ENCODE measurements around the gene AOC3. TPM values are rescaled to one million over a fixed set of nuclear protein-coding genes. Genes with fewer than 3 reads are reported as not detected.

Gene AOC3
- total and polyA plus RNA-seq, 12 donors: 21.6 to 133 (median 81.1) TPM

- peak overlapping the region in 1 of 5 donors; percentile 80 for H3K27ac ChIP-seq
- 90 to 94% (median 92%) methylated on average over 4 to 24 of the region's 24 CpGs for WGBS, 4 donors
- peaks cover 0 to 45% of the 10 kb centered on the region in 2 donors for H3K36me3 ChIP-seq (replicated peaks in 1 of 2)
These were observed 6.0 kb upstream of the AOC3 start for GRCh38 chr17:42844761-42845555.

GRCh38 chr17:42845556-42845917 lies 5.5 kb upstream of the AOC3 start:
- WGBS, 4 donors: 88 to 95% (median 90%) methylated on average over 4 to 12 of the region's 12 CpGs

More at GRCh38 chr17:42844761-42845555, 6.0 kb upstream of the AOC3 start:
- peak in 1 of 7 donors; percentile 51 for DNase-seq
- Histone ChIP-seq H3K9me3 (replicated peaks in 1 of 3) (no peaks in the 10 kb centered on the region), H3K4me1 (replicated peaks in 1 of 2) (peaks cover 0 to 27% of the 10 kb centered on the region in 2 donors), H3K4me3 (no peak overlapping the region), H3K27me3 (no peaks in the 10 kb centered on the region)
- TF ChIP-seq POLR2A (IDR thresholded peaks at IDR 0.05) (no peak), CTCF (IDR thresholded peaks at IDR 0.05) (no peak)
- intact Hi-C loops (cut with DNase I): loop anchor here (5.0 to 10.0 kb wide), 2 partner anchors 92 to 150 kb away; partner anchors contain the start of gene RPL27 (in 1 of the 2)

GRCh38 chr17:42845918-42846593 lies 4.9 kb upstream of the AOC3 start:
- H3K27ac ChIP-seq: peak overlapping the region in 2 of 5 donors; percentile 55 to 80
- peaks cover 9 to 34% of the 10 kb centered on the region in 2 donors for H3K4me1 ChIP-seq (replicated peaks in 1 of 2)
- H3K9me3 ChIP-seq (replicated peaks in 1 of 3): no peaks in the 10 kb centered on the region
- TF ChIP-seq CTCF (IDR thresholded peaks at IDR 0.05): no peak
- TF ChIP-seq POLR2A (IDR thresholded peaks at IDR 0.05): no peak
- H3K4me3 ChIP-seq: no peak overlapping the region
- intact Hi-C loops (cut with DNase I): loop anchor here in 1 of 2 donors (5.0 to 10.0 kb wide), 2 partner anchors 91 to 149 kb away; partner anchors contain the start of gene RPL27
- no peaks in the 10 kb centered on the region for H3K27me3 ChIP-seq
- 77 to 82% (median 78%) methylated on average over 6 to 7 of the region's 7 CpGs for WGBS, 4 donors
- peaks cover 0 to 34% of the 10 kb centered on the region in 2 donors for H3K36me3 ChIP-seq (replicated peaks in 1 of 2)
- DNase-seq: peak in 2 of 7 donors; percentile 19 to 49

More at GRCh38 chr17:42845556-42845917, 5.5 kb upstream of the AOC3 start:
- intact Hi-C loops (cut with DNase I): loop anchor here in 1 of 2 donors (5.0 to 10.0 kb wide), 2 partner anchors 92 to 149 kb away; partner anchors contain the start of gene RPL27
- H3K27me3 ChIP-seq: no peaks in the 10 kb centered on the region
- H3K4me3 ChIP-seq: no peak overlapping the region
- peak overlapping the region in 1 of 5 donors; percentile 80 for H3K27ac ChIP-seq
- peaks cover 5 to 30% of the 10 kb centered on the region in 2 donors for H3K4me1 ChIP-seq (replicated peaks in 1 of 2)
- H3K9me3 ChIP-seq (replicated peaks in 1 of 3): no peaks in the 10 kb centered on the region
- peaks cover 0 to 39% of the 10 kb centered on the region in 2 donors for H3K36me3 ChIP-seq (replicated peaks in 1 of 2)
- peak in 2 of 7 donors; percentile 13 to 44 for DNase-seq
- TF ChIP-seq CTCF (IDR thresholded peaks at IDR 0.05): no peak
- TF ChIP-seq POLR2A (IDR thresholded peaks at IDR 0.05): no peak

All from adrenal gland (tissue), 12 donors.